ENCODE data around the gene DDX1. TPM values are rescaled to one million over a fixed set of nuclear protein-coding genes. Genes with fewer than 3 reads are reported as not detected.

Gene DDX1
- total RNA-seq, 1 donor from 2014 or later = 103 TPM

- Histone ChIP-seq H3K9me3 (ENCODE audit: low read depth) (no peaks in the 10 kb centered on the region), H4K20me1 (ENCODE audit: low read depth) (no peaks in the 10 kb centered on the region), H3K27me3 (no peaks in the 10 kb centered on the region), H3K27ac (no peak overlapping the region), H3K36me3 (no peaks in the 10 kb centered on the region), H3K4me2 (no peak overlapping the region), H2AFZ (replicated peaks) (no peak overlapping the region), H3K4me1 (no peaks in the 10 kb centered on the region), H3K4me3 (no peak overlapping the region), H3K9ac (no peak overlapping the region), H3K79me2 (ENCODE audit: low read depth) (no peaks in the 10 kb centered on the region), H3F3A (ENCODE audit: low read depth) (no peaks in the 10 kb centered on the region)
- Mint-ChIP-seq H3K9me3 (no peaks in the 10 kb centered on the region), H3K4me3 (no peak overlapping the region), H3K36me3 (no peaks in the 10 kb centered on the region), H3K27me3 (ENCODE audit: insufficient read depth, low read depth) (no peaks in the 10 kb centered on the region), H3K27ac (no peak overlapping the region), H3K4me1 (no peaks in the 10 kb centered on the region)
- TF ChIP-seq EZH2 (IDR thresholded peaks at IDR 0.05) = no peak
- TF ChIP-seq EZH2phosphoT487 (IDR thresholded peaks at IDR 0.05) = no peak
- no peak for DNase-seq (ENCODE audit: low spot score)
Observed at GRCh38 chr2:15584316-15584715, 7.4 kb upstream of the DDX1 start.

- H3K4me3 ChIP-seq = no peak overlapping the region
Observed at GRCh38 chr2:15584767-15585469, 6.8 kb upstream of the DDX1 start.

GRCh38 chr2:15588329-15588919 is 3.2 kb upstream of the DDX1 start:
- Histone ChIP-seq H3K9me3 (ENCODE audit: low read depth) (no peaks in the 10 kb centered on the region), H3K4me2 (no peak overlapping the region)
- TF ChIP-seq CTCF (IDR thresholded peaks at IDR 0.05) (peak; percentile 76), EZH2phosphoT487 (IDR thresholded peaks at IDR 0.05) (no peak)

More at GRCh38 chr2:15584767-15585469, 6.8 kb upstream of the DDX1 start:
- TF ChIP-seq CTCF (IDR thresholded peaks at IDR 0.05) (no peak), EZH2phosphoT487 (IDR thresholded peaks at IDR 0.05) (no peak)
- no peaks in the 10 kb centered on the region for H3K27me3 Mint-ChIP-seq (ENCODE audit: insufficient read depth, low read depth)
- DNase-seq (ENCODE audit: low spot score) = no peak
- no peaks in the 10 kb centered on the region for H3K9me3 ChIP-seq (ENCODE audit: low read depth)
- no peak overlapping the region for H3K4me3 Mint-ChIP-seq
- no peaks in the 10 kb centered on the region for H3K27me3 ChIP-seq
- no peaks in the 10 kb centered on the region for H3K4me1 ChIP-seq
- H3K27ac Mint-ChIP-seq = no peak overlapping the region
- H3K9ac ChIP-seq = no peak overlapping the region
- H4K20me1 ChIP-seq (ENCODE audit: low read depth) = no peaks in the 10 kb centered on the region
- H3K4me2 ChIP-seq = no peak overlapping the region
- H3K9me3 Mint-ChIP-seq = no peaks in the 10 kb centered on the region
- no peaks in the 10 kb centered on the region for H3K36me3 Mint-ChIP-seq
- no peaks in the 10 kb centered on the region for H3K36me3 ChIP-seq
- no peaks in the 10 kb centered on the region for H3K79me2 ChIP-seq (ENCODE audit: low read depth)
- no peaks in the 10 kb centered on the region for H3F3A ChIP-seq (ENCODE audit: low read depth)
- no peaks in the 10 kb centered on the region for H3K4me1 Mint-ChIP-seq
- H3K27ac ChIP-seq = no peak overlapping the region
- H2AFZ ChIP-seq (replicated peaks) = no peak overlapping the region

GRCh38 chr2:15591373-15591691 is 336 bp upstream of the DDX1 start:
- no peak for DNase-seq (ENCODE audit: low spot score)
- H3K4me2 ChIP-seq = peak overlapping the region; percentile 94
- peak overlapping the region; percentile 95 for H3K4me3 Mint-ChIP-seq
- H3K27me3 Mint-ChIP-seq (ENCODE audit: insufficient read depth, low read depth) = peaks cover 2% of the 10 kb centered on the region
- TF ChIP-seq CTCF (IDR thresholded peaks at IDR 0.05) = no peak
- TF ChIP-seq EZH2 (IDR thresholded peaks at IDR 0.05) = no peak
- TF ChIP-seq EZH2phosphoT487 (IDR thresholded peaks at IDR 0.05) = no peak
- H3F3A ChIP-seq (ENCODE audit: low read depth) = peaks cover 4% of the 10 kb centered on the region
- H3K4me1 Mint-ChIP-seq = peaks cover 21% of the 10 kb centered on the region
- no peaks in the 10 kb centered on the region for H3K27me3 ChIP-seq
- H3K4me1 ChIP-seq = peaks cover 9% of the 10 kb centered on the region
- no peaks in the 10 kb centered on the region for H3K9me3 ChIP-seq (ENCODE audit: low read depth)
- no peak overlapping the region for H3K9ac ChIP-seq
- no peak overlapping the region for H3K27ac ChIP-seq
- peaks cover 9% of the 10 kb centered on the region for H4K20me1 ChIP-seq (ENCODE audit: low read depth)
- H2AFZ ChIP-seq (replicated peaks) = peak overlapping the region; percentile 91
- peaks cover 5% of the 10 kb centered on the region for H3K36me3 ChIP-seq
- H3K36me3 Mint-ChIP-seq = peaks cover 8% of the 10 kb centered on the region
- peaks cover 32% of the 10 kb centered on the region for H3K79me2 ChIP-seq (ENCODE audit: low read depth)
- H3K4me3 ChIP-seq = peak overlapping the region; percentile 75
- H3K27ac Mint-ChIP-seq = peak overlapping the region; percentile 96
- no peaks in the 10 kb centered on the region for H3K9me3 Mint-ChIP-seq

More at GRCh38 chr2:15588329-15588919, 3.2 kb upstream of the DDX1 start:
- peaks cover 2% of the 10 kb centered on the region for H3K27me3 Mint-ChIP-seq (ENCODE audit: insufficient read depth, low read depth)
- H3K4me1 Mint-ChIP-seq = peaks cover 16% of the 10 kb centered on the region
- Histone ChIP-seq H3K36me3 (no peaks in the 10 kb centered on the region), H3K79me2 (ENCODE audit: low read depth) (peaks cover 15% of the 10 kb centered on the region), H3K4me3 (no peak overlapping the region), H2AFZ (replicated peaks) (no peak overlapping the region), H4K20me1 (ENCODE audit: low read depth) (peaks cover 7% of the 10 kb centered on the region), H3K27ac (no peak overlapping the region), H3K27me3 (no peaks in the 10 kb centered on the region), H3F3A (ENCODE audit: low read depth) (peaks cover 4% of the 10 kb centered on the region), H3K9ac (no peak overlapping the region), H3K4me1 (peaks cover 8% of the 10 kb centered on the region)
- DNase-seq (ENCODE audit: low spot score) = peak; percentile 72
- no peak overlapping the region for H3K4me3 Mint-ChIP-seq
- no peak overlapping the region for H3K27ac Mint-ChIP-seq
- no peaks in the 10 kb centered on the region for H3K36me3 Mint-ChIP-seq
- no peaks in the 10 kb centered on the region for H3K9me3 Mint-ChIP-seq

Data from neural progenitor cell (in vitro differentiated cells).